NCI-H460 (cell line): ENCODE data around the gene CARD19. TPM values are rescaled to one million over a fixed set of nuclear protein-coding genes. Genes with fewer than 3 reads are reported as not detected.

Experiments used
- DNase-seq: peaks from one replicate; pipeline ENCODE4 v3.0.0-alpha.2; 2016; ENCODE audit warnings: low read depth; ENCODE audit errors: extremely low read depth
- total RNA-seq: library from RNA; depleted of rRNA; stranded (reverse); fragments of >200 nt; shearing (Covaris generic); gene quantifications from 2 replicates; pipeline ENCODE4 v1.2.3, GENCODE V29; 2014

Gene CARD19
- total RNA-seq, 1 experiment from 2014 or later: 62.7 TPM

GRCh38 chr9:93061791-93062763 lies 33.9 kb upstream of the CARD19 start:
- no peak for DNase-seq

DNA sequence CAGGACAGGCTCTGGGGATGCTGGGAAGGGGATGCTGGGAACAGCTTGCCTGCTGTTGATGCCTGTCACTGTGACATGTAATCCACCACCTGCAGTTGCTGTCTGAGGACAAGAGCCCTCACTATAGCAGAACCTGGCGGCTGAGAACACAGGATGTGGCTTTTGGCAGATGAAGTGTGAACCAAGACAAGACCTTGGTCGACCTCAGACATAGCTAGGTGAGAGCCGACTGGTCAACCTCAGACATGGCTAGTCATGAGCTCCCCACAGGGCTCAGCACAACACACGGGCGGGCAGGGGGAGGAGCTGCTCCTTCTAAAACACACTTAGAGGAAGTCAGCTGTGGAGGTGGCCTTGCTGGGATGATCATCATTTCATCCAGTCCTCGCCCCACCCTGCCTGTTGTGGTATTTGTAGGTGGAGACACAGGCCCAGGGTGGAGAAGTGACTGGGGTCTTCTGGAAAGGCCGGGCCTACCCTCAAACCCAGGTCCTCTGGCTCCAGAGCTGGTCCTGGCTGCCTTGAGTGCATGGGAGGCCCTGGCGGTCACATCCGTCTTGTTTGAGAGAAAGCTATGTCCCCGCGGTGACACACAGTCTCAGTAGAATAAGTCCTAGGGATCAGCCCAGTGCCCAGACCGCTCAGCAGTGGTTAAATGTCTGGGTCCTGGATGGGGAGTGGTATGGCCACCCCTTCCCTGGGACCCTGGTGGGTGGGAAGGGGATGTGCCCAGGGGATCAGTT lies 31.5 kb upstream of the CARD19 start:
- DNase-seq: no peak

GRCh38 chr9:93065135-93065720 lies 30.8 kb upstream of the CARD19 start:
- DNase-seq: no peak

DNA sequence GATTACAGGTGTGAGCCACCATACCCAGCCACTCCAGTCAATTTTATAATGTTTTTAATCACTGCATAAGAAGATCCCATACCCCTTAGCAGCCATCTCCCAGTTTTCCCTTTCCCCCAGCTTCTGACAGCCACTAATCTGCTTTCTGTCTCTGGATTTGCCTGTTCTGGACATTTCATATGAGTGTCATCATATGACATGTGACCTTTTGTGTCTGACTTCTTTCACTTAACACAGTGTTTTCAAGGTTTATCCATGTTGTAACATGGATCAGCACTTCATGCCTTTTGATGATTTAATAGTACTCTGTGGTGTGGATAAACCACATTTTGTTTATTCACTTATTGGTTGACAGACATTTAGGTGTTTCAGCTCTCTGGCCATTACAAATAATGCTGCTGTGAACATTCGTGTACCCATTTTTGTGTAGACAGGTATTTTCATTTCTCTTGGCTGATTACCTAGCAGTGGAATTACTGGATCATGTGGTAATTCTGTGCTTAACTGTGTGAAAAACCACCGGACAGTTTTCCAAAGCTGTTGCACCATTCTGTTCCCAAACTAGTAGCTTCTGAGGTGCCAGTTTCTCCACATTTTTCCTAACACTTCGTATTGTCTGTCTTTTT lies 28.9 kb upstream of the CARD19 start:
- DNase-seq: no peak

DNA sequence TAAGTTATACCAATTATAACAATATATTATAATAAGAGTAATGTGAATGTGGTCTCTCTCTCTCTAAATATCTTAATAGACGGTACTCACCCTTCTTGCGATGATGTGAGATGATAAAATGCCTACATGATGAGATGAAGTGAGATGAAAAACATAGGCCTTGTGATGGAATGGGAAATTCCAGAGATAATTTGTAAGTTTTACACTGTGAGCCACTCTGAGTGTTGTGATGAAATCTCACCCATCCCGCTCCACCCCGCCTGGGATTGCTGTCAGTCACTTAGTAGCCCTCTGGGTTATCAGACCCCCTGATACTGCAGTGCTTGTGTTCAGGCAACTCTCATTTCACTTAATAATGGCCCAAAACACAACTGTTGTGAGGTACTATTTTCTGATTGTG lies 27.1 kb upstream of the CARD19 start:
- DNase-seq: no peak

- DNase-seq: peak; percentile 37
These were observed 24.6 kb upstream of the CARD19 start for GRCh38 chr9:93071464-93071863.

- no peak for DNase-seq
These were observed 23.6 kb upstream of the CARD19 start for GRCh38 chr9:93072383-93072795.

- no peak for DNase-seq
These were observed 19.8 kb upstream of the CARD19 start for GRCh38 chr9:93076101-93076791.

DNA sequence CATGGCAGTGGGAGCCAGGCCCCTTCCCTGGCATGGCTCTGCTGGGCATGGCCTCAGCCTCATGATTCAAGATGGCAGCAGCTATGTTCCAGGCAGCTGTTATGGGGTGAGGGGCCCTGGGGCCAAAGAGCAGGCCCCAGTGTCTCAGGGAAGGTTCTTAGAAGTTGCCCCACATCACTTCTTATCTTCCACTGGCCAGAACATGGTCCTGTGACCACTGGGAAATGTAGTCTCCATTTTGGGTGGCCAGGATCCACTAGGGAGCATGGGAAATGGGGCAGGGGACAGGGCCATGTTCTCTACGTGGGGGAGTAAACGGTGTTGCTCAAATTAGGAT lies 19.3 kb upstream of the CARD19 start:
- DNase-seq: no peak

GRCh38 chr9:93077367-93077766 lies 18.6 kb upstream of the CARD19 start:
- DNase-seq: no peak

GRCh38 chr9:93077811-93078210 lies 18.2 kb upstream of the CARD19 start:
- DNase-seq: no peak

DNA sequence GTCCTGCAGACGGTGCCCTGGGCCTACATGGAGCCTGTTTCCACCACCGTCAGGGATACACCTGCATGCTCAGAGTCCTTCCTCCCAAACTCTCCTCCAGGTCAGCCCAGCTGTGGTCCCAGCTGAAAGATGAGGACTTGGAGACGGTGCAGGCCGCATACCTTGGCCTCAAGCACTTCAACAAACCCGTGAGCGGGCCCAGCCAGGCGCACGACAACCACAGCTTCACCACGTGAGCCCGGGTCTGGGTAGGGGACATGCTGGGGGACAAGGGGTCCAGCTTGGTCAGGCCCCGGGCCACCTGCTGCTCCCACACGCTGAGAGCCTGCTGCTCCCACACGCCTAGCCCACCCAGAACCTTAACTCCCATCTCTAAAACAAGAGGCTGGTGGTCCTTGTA lies 16.6 kb upstream of the CARD19 start:
- no peak for DNase-seq

DNA sequence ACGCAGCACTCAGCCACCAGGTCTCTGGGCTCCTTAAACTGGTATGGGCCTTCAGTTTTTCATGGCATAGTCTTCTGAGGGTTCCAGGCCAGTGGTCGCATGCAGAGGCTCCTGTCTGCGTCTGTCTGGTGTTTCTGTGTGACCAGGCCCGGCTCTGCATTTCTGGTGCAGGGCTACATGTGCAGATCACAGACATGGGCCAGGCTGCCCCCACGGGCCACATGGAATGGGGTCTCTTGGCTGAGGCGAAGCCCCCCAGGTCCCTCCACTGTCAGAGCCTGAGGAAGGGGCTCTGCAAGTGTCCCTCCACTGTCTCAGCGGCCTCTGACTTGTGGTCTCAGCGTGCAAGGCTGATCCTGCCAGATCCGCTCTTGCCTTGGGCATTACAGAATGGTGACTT lies 15.6 kb upstream of the CARD19 start:
- DNase-seq: no peak

GRCh38 chr9:93081081-93081529 lies 14.9 kb upstream of the CARD19 start:
- no peak for DNase-seq

GRCh38 chr9:93081931-93082330 lies 14.1 kb upstream of the CARD19 start:
- DNase-seq: no peak

DNA sequence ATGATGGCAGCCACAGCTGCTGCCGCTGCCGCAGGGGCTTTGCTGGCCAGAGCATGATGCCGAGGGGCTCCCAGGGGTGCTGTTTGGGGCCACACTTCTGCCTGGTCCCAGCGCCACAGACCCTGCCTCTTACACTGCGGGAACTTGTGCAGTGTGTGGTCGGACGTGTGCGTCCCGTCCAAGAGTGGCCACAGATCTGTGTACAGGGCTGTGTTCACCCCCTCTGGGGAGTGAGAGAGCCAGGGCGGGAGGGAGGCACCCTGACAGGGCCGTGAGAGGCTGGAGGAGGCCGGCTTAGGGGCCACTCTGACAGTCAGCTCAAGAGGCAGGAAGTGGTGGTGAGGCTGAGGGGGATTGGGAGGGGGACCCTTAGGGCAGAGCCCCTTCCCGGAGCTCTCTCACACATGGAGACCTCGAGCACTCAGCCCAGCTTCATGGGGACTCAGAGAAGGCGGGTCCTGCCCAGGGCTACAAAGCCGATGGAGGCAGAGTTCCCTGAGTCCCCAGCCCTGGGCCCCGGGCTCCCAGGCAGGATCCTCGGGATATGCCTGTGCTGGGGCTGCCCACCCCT lies 13.1 kb upstream of the CARD19 start:
- no peak for DNase-seq

GRCh38 chr9:93083592-93084470 lies 12.2 kb upstream of the CARD19 start:
- DNase-seq: no peak

- DNase-seq: no peak
These were observed 11.5 kb upstream of the CARD19 start for GRCh38 chr9:93084471-93084881.

GRCh38 chr9:93085676-93086075 lies 10.3 kb upstream of the CARD19 start:
- DNase-seq: no peak
